WTC11 (cell line): ENCODE results near the gene AGL. TPM values are rescaled to one million over a fixed set of nuclear protein-coding genes. Genes with fewer than 3 reads are reported as not detected.

Experiments
- ATAC-seq: fragments of 200-7000 bp; cut with Tn5 transposase; 2 replicates; pipeline ENCODE4 v1.10.0; 2021; ENCODE audit warnings: mild to moderate bottlenecking, moderate library complexity
- CTCF ChIA-PET: fragments of 300-600 bp; sonication (Branson Sonifier 250); formaldehyde crosslinking; loops from one replicate; lab custom pipeline; 2021; ENCODE audit warnings: antibody characterized with exemption; lab: Charles Lee
- POLR2A ChIA-PET: fragments of 350-600 bp; sonication (Branson Sonifier 250); formaldehyde crosslinking; loops from one replicate; lab custom pipeline; 2021; ENCODE audit warnings: antibody characterized with exemption; lab: Charles Lee
- DNase-seq: peaks from one replicate; pipeline ENCODE4 v3.0.0; 2021; ENCODE audit warnings: low spot score
- H3K27ac Mint-ChIP-seq: 2 replicates; pipeline ENCODE4 v1.8.0; 2021; ENCODE audit warnings: mixed read lengths
- H3K27me3 Mint-ChIP-seq: 2 replicates; pipeline ENCODE4 v1.8.0; 2021; ENCODE audit warnings: low read depth, mild to moderate bottlenecking, moderate library complexity, mixed read lengths
- H3K36me3 Mint-ChIP-seq: 2 replicates; pipeline ENCODE4 v1.8.0; 2021; ENCODE audit warnings: mixed read lengths
- H3K4me1 Mint-ChIP-seq: 2 replicates; pipeline ENCODE4 v1.8.0; 2022; ENCODE audit warnings: mixed read lengths
- H3K4me3 Mint-ChIP-seq: 2 replicates; pipeline ENCODE4 v1.8.0; 2021; ENCODE audit warnings: mild to moderate bottlenecking, moderate library complexity, mixed read lengths
- H3K9me3 Mint-ChIP-seq: 2 replicates; pipeline ENCODE4 v1.8.0; 2021; ENCODE audit warnings: mixed read lengths
- CBFB ChIP-seq: sonication (generic); formaldehyde crosslinking; IDR thresholded peaks from 2 replicates; pipeline ENCODE4 v1.8.1; 2022; ENCODE audit warnings: mild to moderate bottlenecking, low read depth, missing genetic modification reagents
- GRHL2 ChIP-seq: fragments of 250-450 bp; sonication (Bioruptor Pico); IDR thresholded peaks from 2 replicates; pipeline ENCODE4 v1.8.0; 2022; ENCODE audit warnings: mild to moderate bottlenecking, moderate library complexity; ENCODE audit not compliant: insufficient replicate concordance, severe bottlenecking
- KAT7 ChIP-seq: sonication (generic); formaldehyde crosslinking; IDR thresholded peaks from 2 replicates; pipeline ENCODE4 v1.8.1; 2023; ENCODE audit warnings: missing genetic modification reagents, mild to moderate bottlenecking, borderline replicate concordance
- NR1H2 ChIP-seq: sonication (generic); formaldehyde crosslinking; IDR thresholded peaks from 2 replicates; pipeline ENCODE4 v1.9.0; 2021; ENCODE audit warnings: mild to moderate bottlenecking, moderate library complexity, missing genetic modification reagents
- NR2C2 ChIP-seq: sonication (generic); formaldehyde crosslinking; IDR thresholded peaks from 2 replicates; pipeline ENCODE4 v1.8.0; 2022; ENCODE audit warnings: mild to moderate bottlenecking, missing genetic modification reagents
- OVOL2 ChIP-seq: fragments of 250-450 bp; sonication (Bioruptor Pico); IDR thresholded peaks from 2 replicates; pipeline ENCODE4 v1.9.0; 2021; ENCODE audit warnings: mild to moderate bottlenecking, borderline replicate concordance
- TCF7 ChIP-seq: sonication (generic); formaldehyde crosslinking; IDR thresholded peaks from 2 replicates; pipeline ENCODE4 v1.8.0; 2022; ENCODE audit warnings: mild to moderate bottlenecking, low read depth, missing genetic modification reagents, moderate library complexity
- ZBTB21 ChIP-seq: sonication (generic); formaldehyde crosslinking; IDR thresholded peaks from 2 replicates; pipeline ENCODE4 v1.8.1; 2023; ENCODE audit warnings: mild to moderate bottlenecking, missing genetic modification reagents, borderline replicate concordance
- ZNF219 ChIP-seq: sonication (generic); formaldehyde crosslinking; IDR thresholded peaks from 2 replicates; pipeline ENCODE4 v1.8.0; 2023; ENCODE audit warnings: missing genetic modification reagents, mild to moderate bottlenecking, borderline replicate concordance
- ZNF396 ChIP-seq: fragments of 250-450 bp; sonication (Bioruptor Pico); IDR thresholded peaks from 2 replicates; pipeline ENCODE4 v1.8.0; 2021; ENCODE audit warnings: mild to moderate bottlenecking, moderate library complexity, borderline replicate concordance
- total RNA-seq: library from RNA; stranded (reverse); gene quantifications from 3 replicates; pipeline ENCODE4 v1.2.3, GENCODE V29; 2021
- TF ChIP-seq, protein P1 (sequence below): sonication (generic); formaldehyde crosslinking; conservative IDR thresholded peaks from 2 replicates; pipeline ENCODE4 v1.8.1; 2022; ENCODE audit warnings: mild to moderate bottlenecking, missing genetic modification reagents
- TF ChIP-seq, protein P2 (sequence below): sonication (generic); formaldehyde crosslinking; IDR thresholded peaks from 2 replicates; pipeline ENCODE4 v1.8.1; 2022; ENCODE audit warnings: mild to moderate bottlenecking, missing genetic modification reagents, moderate library complexity, borderline replicate concordance
- TF ChIP-seq, protein P3 (sequence below): fragments of 200-600 bp; IDR thresholded peaks from 2 replicates; pipeline ENCODE4 v1.8.0; 2022; ENCODE audit warnings: antibody characterized with exemption
- TF ChIP-seq, protein P4 (sequence below): sonication (generic); formaldehyde crosslinking; IDR thresholded peaks from 2 replicates; pipeline ENCODE4 v1.8.1; 2023; ENCODE audit warnings: mild to moderate bottlenecking, missing genetic modification reagents, moderate library complexity
- TF ChIP-seq, protein P5 (sequence below): sonication (generic); formaldehyde crosslinking; IDR thresholded peaks from 2 replicates; pipeline ENCODE4 v1.8.0; 2022; ENCODE audit warnings: mild to moderate bottlenecking, missing genetic modification reagents
- TF ChIP-seq, protein P6 (sequence below): fragments of 250-450 bp; sonication (Bioruptor Pico); IDR thresholded peaks from 2 replicates; pipeline ENCODE4 v1.9.0; 2021; ENCODE audit warnings: moderate library complexity, mild to moderate bottlenecking, inconsistent platforms, borderline replicate concordance
- TF ChIP-seq, protein P7 (sequence below): sonication (generic); formaldehyde crosslinking; IDR thresholded peaks from 2 replicates; pipeline ENCODE4 v1.8.1; 2023; ENCODE audit warnings: mild to moderate bottlenecking, missing genetic modification reagents

The AGL gene
- total RNA-seq, 1 experiment from 2014 or later: 22.5 TPM

DNA sequence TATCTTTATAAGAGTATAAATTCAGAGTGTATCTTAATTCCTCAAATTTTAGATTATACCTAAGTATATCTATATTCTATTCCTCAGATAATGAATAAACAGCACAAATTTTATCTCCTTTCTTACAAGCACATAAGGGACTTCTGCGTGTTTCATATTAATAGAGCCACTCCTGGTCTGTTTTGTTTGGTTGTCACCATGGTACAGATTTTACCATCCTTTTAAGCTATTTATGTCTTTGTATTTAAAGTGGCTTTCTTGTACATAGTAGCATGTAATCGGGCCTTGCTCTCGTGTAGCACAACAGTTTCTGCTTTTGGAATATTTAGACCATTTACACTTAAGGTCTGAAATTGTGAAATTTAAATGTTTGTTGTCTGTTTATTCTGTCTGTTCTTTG lies 67.1 kb downstream of the AGL start:
- CTCF ChIA-PET: no interaction called here
- ATAC-seq (no peak), DNase-seq (no peak)
- no peak overlapping the region for H3K27ac Mint-ChIP-seq
- H3K27me3 Mint-ChIP-seq: no peaks in the 10 kb centered on the region
- H3K4me1 Mint-ChIP-seq: no peaks in the 10 kb centered on the region
- H3K4me3 Mint-ChIP-seq: no peak overlapping the region
- H3K9me3 Mint-ChIP-seq: no peaks in the 10 kb centered on the region
- 0 out of 2 replicates have a peak, but pooled peaks cover 3% of the 10 kb centered on the region for H3K36me3 Mint-ChIP-seq
- POLR2A ChIA-PET: no interaction called here
- TF ChIP-seq NR1H2 (no peak), NR2C2 (CRISPR knock-in tag) (no peak)
- TF ChIP-seq, protein P1, sequence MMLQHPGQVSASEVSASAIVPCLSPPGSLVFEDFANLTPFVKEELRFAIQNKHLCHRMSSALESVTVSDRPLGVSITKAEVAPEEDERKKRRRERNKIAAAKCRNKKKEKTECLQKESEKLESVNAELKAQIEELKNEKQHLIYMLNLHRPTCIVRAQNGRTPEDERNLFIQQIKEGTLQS: no peak

DNA sequence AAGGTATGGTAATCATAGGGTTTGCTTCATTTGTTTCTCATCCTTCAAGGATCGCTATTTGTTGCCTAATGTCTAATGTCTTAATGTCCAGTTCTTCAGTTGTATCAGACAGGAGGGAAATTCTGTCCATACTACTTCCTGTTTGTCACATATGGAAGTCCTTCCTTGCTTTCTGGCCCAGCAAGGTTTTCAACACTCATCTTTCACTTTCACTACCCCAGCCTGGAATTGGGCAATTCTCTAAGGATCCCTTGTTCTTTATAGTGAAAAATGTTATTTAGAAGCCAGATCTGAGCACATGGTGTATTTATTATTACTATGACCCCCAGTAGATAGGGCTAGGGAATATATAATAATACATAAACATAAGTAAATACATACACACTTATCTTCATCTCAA lies 69.1 kb downstream of the AGL start:
- DNase-seq (no peak), ATAC-seq (no peak)
- H3K9me3 Mint-ChIP-seq: no peaks in the 10 kb centered on the region
- POLR2A ChIA-PET: no interaction called here
- no peaks in the 10 kb centered on the region for H3K4me1 Mint-ChIP-seq
- CTCF ChIA-PET: no interaction called here
- TF ChIP-seq ZBTB21 (CRISPR knock-in tag): no peak
- TF ChIP-seq NR2C2 (CRISPR knock-in tag): no peak
- TF ChIP-seq, protein P2, sequence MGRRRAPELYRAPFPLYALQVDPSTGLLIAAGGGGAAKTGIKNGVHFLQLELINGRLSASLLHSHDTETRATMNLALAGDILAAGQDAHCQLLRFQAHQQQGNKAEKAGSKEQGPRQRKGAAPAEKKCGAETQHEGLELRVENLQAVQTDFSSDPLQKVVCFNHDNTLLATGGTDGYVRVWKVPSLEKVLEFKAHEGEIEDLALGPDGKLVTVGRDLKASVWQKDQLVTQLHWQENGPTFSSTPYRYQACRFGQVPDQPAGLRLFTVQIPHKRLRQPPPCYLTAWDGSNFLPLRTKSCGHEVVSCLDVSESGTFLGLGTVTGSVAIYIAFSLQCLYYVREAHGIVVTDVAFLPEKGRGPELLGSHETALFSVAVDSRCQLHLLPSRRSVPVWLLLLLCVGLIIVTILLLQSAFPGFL (CRISPR knock-in tag): no peak
- TF ChIP-seq TCF7 (CRISPR knock-in tag): no peak
- no peak for TF ChIP-seq CBFB
- TF ChIP-seq, protein P3, sequence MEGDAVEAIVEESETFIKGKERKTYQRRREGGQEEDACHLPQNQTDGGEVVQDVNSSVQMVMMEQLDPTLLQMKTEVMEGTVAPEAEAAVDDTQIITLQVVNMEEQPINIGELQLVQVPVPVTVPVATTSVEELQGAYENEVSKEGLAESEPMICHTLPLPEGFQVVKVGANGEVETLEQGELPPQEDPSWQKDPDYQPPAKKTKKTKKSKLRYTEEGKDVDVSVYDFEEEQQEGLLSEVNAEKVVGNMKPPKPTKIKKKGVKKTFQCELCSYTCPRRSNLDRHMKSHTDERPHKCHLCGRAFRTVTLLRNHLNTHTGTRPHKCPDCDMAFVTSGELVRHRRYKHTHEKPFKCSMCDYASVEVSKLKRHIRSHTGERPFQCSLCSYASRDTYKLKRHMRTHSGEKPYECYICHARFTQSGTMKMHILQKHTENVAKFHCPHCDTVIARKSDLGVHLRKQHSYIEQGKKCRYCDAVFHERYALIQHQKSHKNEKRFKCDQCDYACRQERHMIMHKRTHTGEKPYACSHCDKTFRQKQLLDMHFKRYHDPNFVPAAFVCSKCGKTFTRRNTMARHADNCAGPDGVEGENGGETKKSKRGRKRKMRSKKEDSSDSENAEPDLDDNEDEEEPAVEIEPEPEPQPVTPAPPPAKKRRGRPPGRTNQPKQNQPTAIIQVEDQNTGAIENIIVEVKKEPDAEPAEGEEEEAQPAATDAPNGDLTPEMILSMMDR: no peak
- TF ChIP-seq, protein P4, sequence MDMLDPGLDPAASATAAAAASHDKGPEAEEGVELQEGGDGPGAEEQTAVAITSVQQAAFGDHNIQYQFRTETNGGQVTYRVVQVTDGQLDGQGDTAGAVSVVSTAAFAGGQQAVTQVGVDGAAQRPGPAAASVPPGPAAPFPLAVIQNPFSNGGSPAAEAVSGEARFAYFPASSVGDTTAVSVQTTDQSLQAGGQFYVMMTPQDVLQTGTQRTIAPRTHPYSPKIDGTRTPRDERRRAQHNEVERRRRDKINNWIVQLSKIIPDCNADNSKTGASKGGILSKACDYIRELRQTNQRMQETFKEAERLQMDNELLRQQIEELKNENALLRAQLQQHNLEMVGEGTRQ (CRISPR knock-in tag): no peak
- TF ChIP-seq ZNF219: no peak
- TF ChIP-seq KAT7 (CRISPR knock-in tag): no peak
- TF ChIP-seq, protein P5, sequence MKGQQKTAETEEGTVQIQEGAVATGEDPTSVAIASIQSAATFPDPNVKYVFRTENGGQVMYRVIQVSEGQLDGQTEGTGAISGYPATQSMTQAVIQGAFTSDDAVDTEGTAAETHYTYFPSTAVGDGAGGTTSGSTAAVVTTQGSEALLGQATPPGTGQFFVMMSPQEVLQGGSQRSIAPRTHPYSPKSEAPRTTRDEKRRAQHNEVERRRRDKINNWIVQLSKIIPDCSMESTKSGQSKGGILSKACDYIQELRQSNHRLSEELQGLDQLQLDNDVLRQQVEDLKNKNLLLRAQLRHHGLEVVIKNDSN (CRISPR knock-in tag): no peak
- TF ChIP-seq, protein P6, sequence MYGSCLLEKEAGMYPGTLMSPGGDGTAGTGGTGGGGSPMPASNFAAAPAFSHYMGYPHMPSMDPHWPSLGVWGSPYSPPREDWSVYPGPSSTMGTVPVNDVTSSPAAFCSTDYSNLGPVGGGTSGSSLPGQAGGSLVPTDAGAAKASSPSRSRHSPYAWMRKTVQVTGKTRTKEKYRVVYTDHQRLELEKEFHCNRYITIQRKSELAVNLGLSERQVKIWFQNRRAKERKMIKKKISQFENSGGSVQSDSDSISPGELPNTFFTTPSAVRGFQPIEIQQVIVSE (CRISPR knock-in tag): no peak
- TF ChIP-seq OVOL2 (CRISPR knock-in tag): no peak
- TF ChIP-seq GRHL2 (CRISPR knock-in tag): no peak
- TF ChIP-seq, protein P7, sequence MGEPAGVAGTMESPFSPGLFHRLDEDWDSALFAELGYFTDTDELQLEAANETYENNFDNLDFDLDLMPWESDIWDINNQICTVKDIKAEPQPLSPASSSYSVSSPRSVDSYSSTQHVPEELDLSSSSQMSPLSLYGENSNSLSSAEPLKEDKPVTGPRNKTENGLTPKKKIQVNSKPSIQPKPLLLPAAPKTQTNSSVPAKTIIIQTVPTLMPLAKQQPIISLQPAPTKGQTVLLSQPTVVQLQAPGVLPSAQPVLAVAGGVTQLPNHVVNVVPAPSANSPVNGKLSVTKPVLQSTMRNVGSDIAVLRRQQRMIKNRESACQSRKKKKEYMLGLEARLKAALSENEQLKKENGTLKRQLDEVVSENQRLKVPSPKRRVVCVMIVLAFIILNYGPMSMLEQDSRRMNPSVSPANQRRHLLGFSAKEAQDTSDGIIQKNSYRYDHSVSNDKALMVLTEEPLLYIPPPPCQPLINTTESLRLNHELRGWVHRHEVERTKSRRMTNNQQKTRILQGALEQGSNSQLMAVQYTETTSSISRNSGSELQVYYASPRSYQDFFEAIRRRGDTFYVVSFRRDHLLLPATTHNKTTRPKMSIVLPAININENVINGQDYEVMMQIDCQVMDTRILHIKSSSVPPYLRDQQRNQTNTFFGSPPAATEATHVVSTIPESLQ: no peak
- no peak for TF ChIP-seq ZNF396 (CRISPR knock-in tag)
- no peaks in the 10 kb centered on the region for H3K27me3 Mint-ChIP-seq
- no peaks in the 10 kb centered on the region for H3K36me3 Mint-ChIP-seq
- no peak overlapping the region for H3K4me3 Mint-ChIP-seq
- no peak overlapping the region for H3K27ac Mint-ChIP-seq
